ENCODE data around the gene HRH2.

- TF ChIP-seq, protein P1, sequence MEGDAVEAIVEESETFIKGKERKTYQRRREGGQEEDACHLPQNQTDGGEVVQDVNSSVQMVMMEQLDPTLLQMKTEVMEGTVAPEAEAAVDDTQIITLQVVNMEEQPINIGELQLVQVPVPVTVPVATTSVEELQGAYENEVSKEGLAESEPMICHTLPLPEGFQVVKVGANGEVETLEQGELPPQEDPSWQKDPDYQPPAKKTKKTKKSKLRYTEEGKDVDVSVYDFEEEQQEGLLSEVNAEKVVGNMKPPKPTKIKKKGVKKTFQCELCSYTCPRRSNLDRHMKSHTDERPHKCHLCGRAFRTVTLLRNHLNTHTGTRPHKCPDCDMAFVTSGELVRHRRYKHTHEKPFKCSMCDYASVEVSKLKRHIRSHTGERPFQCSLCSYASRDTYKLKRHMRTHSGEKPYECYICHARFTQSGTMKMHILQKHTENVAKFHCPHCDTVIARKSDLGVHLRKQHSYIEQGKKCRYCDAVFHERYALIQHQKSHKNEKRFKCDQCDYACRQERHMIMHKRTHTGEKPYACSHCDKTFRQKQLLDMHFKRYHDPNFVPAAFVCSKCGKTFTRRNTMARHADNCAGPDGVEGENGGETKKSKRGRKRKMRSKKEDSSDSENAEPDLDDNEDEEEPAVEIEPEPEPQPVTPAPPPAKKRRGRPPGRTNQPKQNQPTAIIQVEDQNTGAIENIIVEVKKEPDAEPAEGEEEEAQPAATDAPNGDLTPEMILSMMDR (conservative IDR thresholded peaks at IDR 0.05 in 1 of 2, IDR thresholded peaks at IDR 0.05 in 1 of 2; ENCODE audit: low read depth in 1 of 2, low read length in 2 of 2): no peak
- no peak for TF ChIP-seq EZH2 (IDR thresholded peaks at IDR 0.05; ENCODE audit: low read length, missing control alignments)
These were observed 84.6 kb downstream of the HRH2 start for GRCh38 chr5:175742290-175742994.

All from fibroblast of lung (primary cell).